H1 (cell line): ENCODE results near the gene MRPS31. TPM values are rescaled to one million over a fixed set of nuclear protein-coding genes. Genes with fewer than 3 reads are reported as not detected.

Source experiments
- BACH1 ChIP-seq: IDR thresholded peaks from 2 replicates; pipeline ENCODE4 v1.6.1; 2012; ENCODE audit warnings: low read length, improper control_type of control experiment
- CBX8 ChIP-seq: fragments of 300-800, 300-1000 bp; sonication (generic); IDR thresholded peaks from 2 replicates; pipeline ENCODE4 v1.7.1; 2016; ENCODE audit warnings: low read depth, low read length, borderline replicate concordance
- CHD7 ChIP-seq: fragments of 300-600 bp; sonication (generic); IDR thresholded peaks from 2 replicates; pipeline ENCODE4 v1.7.1; 2012; ENCODE audit warnings: low read length, moderate library complexity, mild to moderate bottlenecking, inconsistent platforms; ENCODE audit not compliant: insufficient replicate concordance
- JUND ChIP-seq: IDR thresholded peaks from 2 replicates; pipeline ENCODE4 v1.6.1; 2011; ENCODE audit warnings: mild to moderate bottlenecking, improper control_type of control experiment, low read length
- PHF8 ChIP-seq: fragments of 200-600 bp; sonication (generic); conservative IDR thresholded peaks from 2 replicates; pipeline ENCODE4 v1.7.1; 2012; ENCODE audit warnings: low read depth, mild to moderate bottlenecking, inconsistent platforms, low read length, moderate library complexity
- POU5F1 ChIP-seq: IDR thresholded peaks from 2 replicates; pipeline ENCODE4 v1.6.1; 2011; ENCODE audit warnings: low read depth, mild to moderate bottlenecking, low read length, moderate library complexity
- SUZ12 ChIP-seq: fragments of 200-600 bp; sonication (generic); IDR thresholded peaks from 2 replicates; pipeline ENCODE4 v1.6.1; 2012; ENCODE audit warnings: mild to moderate bottlenecking, inconsistent platforms, low read length, moderate library complexity, mixed read lengths
- polyA plus RNA-seq, 7 experiments: library from polyadenylated mRNA; depleted of rRNA in 3 of 7; stranded (reverse) in 5 of 7; unstranded in 2 of 7; fragments of >200 nt in 5 of 7; fragments of 200-250 nt in 2 of 7; gene quantifications; 1 replicate in 5 of 7; 2 replicates in 1 of 7; 4 replicates in 1 of 7; pipeline versions ENCODE4 v1.2.1 to v1.2.3, GENCODE V29; 2011 to 2013; ENCODE audit warnings: missing spikeins in 2 of 7, mixed read lengths in 2 of 7
- total RNA-seq: library from RNA; stranded (reverse); fragmentation: NEBNext Ultra II Directional; extraction: Animal tissue kit (Norgen Biotek cat#: 25700); gene quantifications from 2 replicates; pipeline ENCODE4 v1.2.1, GENCODE V29; 2021

The MRPS31 gene
- total and polyA plus RNA-seq, 2 of the 8 experiments (the other 6 are each of a cell fraction or from before 2014, with no cell fraction given) = 13.6 to 33.3 TPM

- TF ChIP-seq CHD7 (no peak), JUND (no peak), SUZ12 (no peak), CBX8 (no peak), BACH1 (no peak), PHF8 (no peak), POU5F1 (no peak)
Measured at GRCh38 chr13:40799508-40799907, 28.5 kb upstream of the MRPS31 start (continued).
